ENCODE measurements around the gene GFRA1.

The GFRA1 gene

DNA sequence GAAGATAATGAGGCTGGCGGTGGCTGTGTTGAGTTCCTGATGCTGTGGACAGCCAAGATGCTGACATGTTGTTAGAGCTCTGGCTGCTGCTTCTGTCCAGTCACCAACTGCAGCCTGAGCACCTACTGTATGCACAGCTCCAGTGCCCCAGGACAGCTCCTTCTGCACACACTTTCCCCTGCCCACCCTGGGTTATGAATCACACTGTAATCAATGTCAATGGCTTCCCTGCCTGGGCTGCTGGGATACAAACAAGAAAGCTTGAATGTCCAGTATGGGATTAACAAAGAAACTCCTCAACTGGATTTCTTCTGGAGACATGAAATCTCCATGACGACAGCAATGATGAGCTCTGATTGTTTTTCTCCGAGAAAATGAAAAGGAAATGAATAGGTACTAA is 172.0 kb downstream of the GFRA1 start (continued):
- TF ChIP-seq, protein P1, sequence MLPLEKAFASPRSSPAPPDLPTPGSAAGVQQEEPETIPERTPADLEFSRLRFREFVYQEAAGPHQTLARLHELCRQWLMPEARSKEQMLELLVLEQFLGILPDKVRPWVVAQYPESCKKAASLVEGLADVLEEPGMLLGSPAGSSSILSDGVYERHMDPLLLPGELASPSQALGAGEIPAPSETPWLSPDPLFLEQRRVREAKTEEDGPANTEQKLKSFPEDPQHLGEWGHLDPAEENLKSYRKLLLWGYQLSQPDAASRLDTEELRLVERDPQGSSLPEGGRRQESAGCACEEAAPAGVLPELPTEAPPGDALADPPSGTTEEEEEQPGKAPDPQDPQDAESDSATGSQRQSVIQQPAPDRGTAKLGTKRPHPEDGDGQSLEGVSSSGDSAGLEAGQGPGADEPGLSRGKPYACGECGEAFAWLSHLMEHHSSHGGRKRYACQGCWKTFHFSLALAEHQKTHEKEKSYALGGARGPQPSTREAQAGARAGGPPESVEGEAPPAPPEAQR (tag by site-specific recombination; IDR thresholded peaks at IDR 0.05), result no peak
- TF ChIP-seq HOXC10 (CRISPR knock-in tag; IDR thresholded peaks at IDR 0.05) (no peak), SP2 (tag by site-specific recombination; IDR thresholded peaks at IDR 0.05) (no peak), ZNF549 (tag by site-specific recombination; IDR thresholded peaks at IDR 0.05) (no peak), ZNF426 (tag by site-specific recombination; IDR thresholded peaks at IDR 0.05) (no peak), ZNF302 (tag by site-specific recombination; IDR thresholded peaks at IDR 0.05; ENCODE audit: low read depth) (no peak), ZNF624 (tag by site-specific recombination; IDR thresholded peaks at IDR 0.05) (no peak), ZNF623 (tag by site-specific recombination; IDR thresholded peaks at IDR 0.05) (no peak), ZNF138 (tag by site-specific recombination; IDR thresholded peaks at IDR 0.05; ENCODE audit: borderline replicate concordance) (no peak), ZNF146 (tag by site-specific recombination; IDR thresholded peaks at IDR 0.05) (no peak), KLF8 (tag by site-specific recombination; IDR thresholded peaks at IDR 0.05) (no peak), ZNF747 (tag by site-specific recombination; IDR thresholded peaks at IDR 0.05) (no peak), ZNF544 (tag by site-specific recombination; IDR thresholded peaks at IDR 0.05) (no peak)

DNA sequence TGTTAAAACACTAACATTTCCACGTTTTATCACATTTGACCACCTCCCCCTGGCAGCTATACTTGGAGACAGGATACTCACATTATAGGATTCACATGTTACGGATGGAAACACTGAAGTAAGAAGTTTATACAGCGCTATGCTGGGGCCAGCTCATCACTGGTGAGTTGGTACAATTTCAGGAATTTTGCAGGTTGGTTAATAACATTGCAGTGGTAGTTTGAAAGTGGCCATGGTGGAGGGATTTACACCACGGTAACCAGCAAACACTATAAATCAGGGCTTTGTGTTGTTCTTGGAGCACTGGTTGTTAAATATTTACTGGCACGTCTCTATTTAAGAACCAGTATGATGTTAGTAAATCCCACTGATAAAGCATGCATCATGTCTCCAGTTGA is 174.0 kb downstream of the GFRA1 start:
- TF ChIP-seq, protein P2, sequence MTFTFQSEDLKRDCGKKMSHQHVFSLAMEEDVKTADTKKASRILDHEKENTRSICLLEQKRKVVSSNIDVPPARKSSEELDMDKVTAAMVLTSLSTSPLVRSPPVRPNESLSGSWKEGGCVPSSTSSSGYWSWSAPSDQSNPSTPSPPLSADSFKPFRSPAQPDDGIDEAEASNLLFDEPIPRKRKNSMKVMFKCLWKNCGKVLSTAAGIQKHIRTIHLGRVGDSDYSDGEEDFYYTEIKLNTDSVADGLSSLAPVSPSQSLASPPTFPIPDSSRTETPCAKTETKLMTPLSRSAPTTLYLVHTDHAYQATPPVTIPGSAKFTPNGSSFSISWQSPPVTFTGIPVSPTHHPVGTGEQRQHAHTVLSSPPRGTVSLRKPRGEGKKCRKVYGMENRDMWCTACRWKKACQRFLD (tag by site-specific recombination; IDR thresholded peaks at IDR 0.05), result no peak
- TF ChIP-seq ZNF596 (tag by site-specific recombination; IDR thresholded peaks at IDR 0.05), result no peak
- TF ChIP-seq, protein P3, sequence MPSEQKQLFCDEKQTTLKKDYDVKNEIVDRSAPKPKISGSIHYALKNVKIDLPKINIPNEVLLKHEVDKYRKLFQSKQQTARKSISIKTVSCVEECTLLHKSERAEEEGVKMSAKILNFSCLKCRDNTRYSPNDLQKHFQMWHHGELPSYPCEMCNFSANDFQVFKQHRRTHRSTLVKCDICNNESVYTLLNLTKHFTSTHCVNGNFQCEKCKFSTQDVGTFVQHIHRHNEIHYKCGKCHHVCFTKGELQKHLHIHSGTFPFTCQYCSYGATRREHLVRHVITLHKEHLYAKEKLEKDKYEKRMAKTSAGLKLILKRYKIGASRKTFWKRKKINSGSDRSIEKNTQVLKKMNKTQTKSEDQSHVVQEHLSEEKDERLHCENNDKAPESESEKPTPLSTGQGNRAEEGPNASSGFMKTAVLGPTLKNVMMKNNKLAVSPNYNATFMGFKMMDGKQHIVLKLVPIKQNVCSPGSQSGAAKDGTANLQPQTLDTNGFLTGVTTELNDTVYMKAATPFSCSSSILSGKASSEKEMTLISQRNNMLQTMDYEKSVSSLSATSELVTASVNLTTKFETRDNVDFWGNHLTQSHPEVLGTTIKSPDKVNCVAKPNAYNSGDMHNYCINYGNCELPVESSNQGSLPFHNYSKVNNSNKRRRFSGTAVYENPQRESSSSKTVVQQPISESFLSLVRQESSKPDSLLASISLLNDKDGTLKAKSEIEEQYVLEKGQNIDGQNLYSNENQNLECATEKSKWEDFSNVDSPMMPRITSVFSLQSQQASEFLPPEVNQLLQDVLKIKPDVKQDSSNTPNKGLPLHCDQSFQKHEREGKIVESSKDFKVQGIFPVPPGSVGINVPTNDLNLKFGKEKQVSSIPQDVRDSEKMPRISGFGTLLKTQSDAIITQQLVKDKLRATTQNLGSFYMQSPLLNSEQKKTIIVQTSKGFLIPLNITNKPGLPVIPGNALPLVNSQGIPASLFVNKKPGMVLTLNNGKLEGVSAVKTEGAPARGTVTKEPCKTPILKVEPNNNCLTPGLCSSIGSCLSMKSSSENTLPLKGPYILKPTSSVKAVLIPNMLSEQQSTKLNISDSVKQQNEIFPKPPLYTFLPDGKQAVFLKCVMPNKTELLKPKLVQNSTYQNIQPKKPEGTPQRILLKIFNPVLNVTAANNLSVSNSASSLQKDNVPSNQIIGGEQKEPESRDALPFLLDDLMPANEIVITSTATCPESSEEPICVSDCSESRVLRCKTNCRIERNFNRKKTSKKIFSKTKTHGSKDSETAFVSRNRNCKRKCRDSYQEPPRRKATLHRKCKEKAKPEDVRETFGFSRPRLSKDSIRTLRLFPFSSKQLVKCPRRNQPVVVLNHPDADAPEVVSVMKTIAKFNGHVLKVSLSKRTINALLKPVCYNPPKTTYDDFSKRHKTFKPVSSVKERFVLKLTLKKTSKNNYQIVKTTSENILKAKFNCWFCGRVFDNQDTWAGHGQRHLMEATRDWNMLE (tag by site-specific recombination; conservative IDR thresholded peaks at IDR 0.05; ENCODE audit: low read depth), result no peak
- TF ChIP-seq ZNF677 (tag by site-specific recombination; IDR thresholded peaks at IDR 0.05), result no peak
- no peak for TF ChIP-seq ZNF324 (tag by site-specific recombination; IDR thresholded peaks at IDR 0.05)
- no peak for TF ChIP-seq ZNF473 (tag by site-specific recombination; IDR thresholded peaks at IDR 0.05)
- no peak for TF ChIP-seq HOXA7 (CRISPR knock-in tag; IDR thresholded peaks at IDR 0.05; ENCODE audit: borderline replicate concordance)
- no peak for TF ChIP-seq ZNF114 (tag by site-specific recombination; IDR thresholded peaks at IDR 0.05)
- TF ChIP-seq ZNF830 (tag by site-specific recombination; IDR thresholded peaks at IDR 0.05; ENCODE audit: low read depth), result no peak
- Histone ChIP-seq H3K27ac (ENCODE audit: extremely low read depth, low read depth, low read length) (no peak overlapping the region), H3K36me3 (ENCODE audit: control insufficient read depth in 2 of 2, insufficient read depth in 1 of 2, low read length in 2 of 2) (no peaks in the 10 kb centered on the region), H3K4me1 (ENCODE audit: control insufficient read depth, insufficient read depth, low read length) (no peaks in the 10 kb centered on the region), H3K4me3 (ENCODE audit: low read depth, low read length) (no peak overlapping the region), H3K9me3 (ENCODE audit: control insufficient read depth, insufficient read depth, low read depth, low read length) (no peaks in the 10 kb centered on the region)
- ChIA-PET POLR2A (no interaction called here), CTCF (no interaction called here)

All from HEK293 (cell line).